WTC11 (cell line): ENCODE results near the gene PTPRG. TPM values are rescaled to one million over a fixed set of nuclear protein-coding genes. Genes with fewer than 3 reads are reported as not detected.

Experiments
- ATAC-seq: fragments of 200-7000 bp; cut with Tn5 transposase; 2 replicates; pipeline ENCODE4 v1.10.0; 2021; ENCODE audit warnings: mild to moderate bottlenecking, moderate library complexity
- CTCF ChIA-PET: fragments of 300-600 bp; sonication (Branson Sonifier 250); formaldehyde crosslinking; loops from one replicate; lab custom pipeline; 2021; ENCODE audit warnings: antibody characterized with exemption; lab: Charles Lee
- POLR2A ChIA-PET: fragments of 350-600 bp; sonication (Branson Sonifier 250); formaldehyde crosslinking; loops from one replicate; lab custom pipeline; 2021; ENCODE audit warnings: antibody characterized with exemption; lab: Charles Lee
- DNase-seq: peaks from one replicate; pipeline ENCODE4 v3.0.0; 2021; ENCODE audit warnings: low spot score
- H3K27ac Mint-ChIP-seq: 2 replicates; pipeline ENCODE4 v1.8.0; 2021; ENCODE audit warnings: mixed read lengths
- H3K27me3 Mint-ChIP-seq: 2 replicates; pipeline ENCODE4 v1.8.0; 2021; ENCODE audit warnings: low read depth, mild to moderate bottlenecking, moderate library complexity, mixed read lengths
- H3K36me3 Mint-ChIP-seq: 2 replicates; pipeline ENCODE4 v1.8.0; 2021; ENCODE audit warnings: mixed read lengths
- H3K4me1 Mint-ChIP-seq: 2 replicates; pipeline ENCODE4 v1.8.0; 2022; ENCODE audit warnings: mixed read lengths
- H3K4me3 Mint-ChIP-seq: 2 replicates; pipeline ENCODE4 v1.8.0; 2021; ENCODE audit warnings: mild to moderate bottlenecking, moderate library complexity, mixed read lengths
- H3K9me3 Mint-ChIP-seq: 2 replicates; pipeline ENCODE4 v1.8.0; 2021; ENCODE audit warnings: mixed read lengths
- CBFB ChIP-seq: sonication (generic); formaldehyde crosslinking; IDR thresholded peaks from 2 replicates; pipeline ENCODE4 v1.8.1; 2022; ENCODE audit warnings: mild to moderate bottlenecking, low read depth, missing genetic modification reagents
- CDX4 ChIP-seq: fragments of 250-450 bp; sonication (Bioruptor Pico); IDR thresholded peaks from 2 replicates; pipeline ENCODE4 v1.9.0; 2021; ENCODE audit warnings: moderate library complexity, mild to moderate bottlenecking, inconsistent platforms, borderline replicate concordance
- ETV6 ChIP-seq: sonication (generic); formaldehyde crosslinking; IDR thresholded peaks from 2 replicates; pipeline ENCODE4 v1.8.1; 2022; ENCODE audit warnings: mild to moderate bottlenecking, missing genetic modification reagents
- JAZF1 ChIP-seq: fragments of 250-450 bp; sonication (Bioruptor Pico); IDR thresholded peaks from 2 replicates; pipeline ENCODE4 v1.9.0; 2021; ENCODE audit warnings: moderate library complexity, mild to moderate bottlenecking, inconsistent platforms
- NR3C1 ChIP-seq: sonication (generic); formaldehyde crosslinking; conservative IDR thresholded peaks from 2 replicates; pipeline ENCODE4 v1.8.1; 2023; ENCODE audit warnings: low read depth, mild to moderate bottlenecking, missing genetic modification reagents
- PRDM15 ChIP-seq: sonication (generic); formaldehyde crosslinking; IDR thresholded peaks from 2 replicates; pipeline ENCODE4 v1.8.0; 2022; ENCODE audit warnings: missing genetic modification reagents
- RORB ChIP-seq: fragments of 250-450 bp; sonication (Bioruptor Pico); IDR thresholded peaks from 2 replicates; pipeline ENCODE4 v1.9.0; 2021; ENCODE audit warnings: mild to moderate bottlenecking
- TEAD4 ChIP-seq: sonication (generic); formaldehyde crosslinking; IDR thresholded peaks from 2 replicates; pipeline ENCODE4 v1.8.0; 2022; ENCODE audit warnings: mild to moderate bottlenecking, missing genetic modification reagents
- ZBTB21 ChIP-seq: sonication (generic); formaldehyde crosslinking; IDR thresholded peaks from 2 replicates; pipeline ENCODE4 v1.8.1; 2023; ENCODE audit warnings: mild to moderate bottlenecking, missing genetic modification reagents, borderline replicate concordance
- ZNF121 ChIP-seq: sonication (generic); formaldehyde crosslinking; IDR thresholded peaks from 2 replicates; pipeline ENCODE4 v1.8.0; 2023; ENCODE audit warnings: missing genetic modification reagents
- ZNF396 ChIP-seq: fragments of 250-450 bp; sonication (Bioruptor Pico); IDR thresholded peaks from 2 replicates; pipeline ENCODE4 v1.8.0; 2021; ENCODE audit warnings: mild to moderate bottlenecking, moderate library complexity, borderline replicate concordance
- total RNA-seq: library from RNA; stranded (reverse); gene quantifications from 3 replicates; pipeline ENCODE4 v1.2.3, GENCODE V29; 2021
- TF ChIP-seq, protein P1 (sequence below): fragments of 250-450 bp; sonication (Bioruptor Pico); conservative IDR thresholded peaks from 2 replicates; pipeline ENCODE4 v1.9.0; 2021; ENCODE audit warnings: mild to moderate bottlenecking
- TF ChIP-seq, protein P2 (sequence below): sonication (generic); formaldehyde crosslinking; IDR thresholded peaks from 2 replicates; pipeline ENCODE4 v1.8.1; 2023; ENCODE audit warnings: mild to moderate bottlenecking, moderate library complexity, missing genetic modification reagents
- TF ChIP-seq, protein P3 (sequence below): sonication (generic); formaldehyde crosslinking; conservative IDR thresholded peaks from 2 replicates; pipeline ENCODE4 v1.8.1; 2023; ENCODE audit warnings: mild to moderate bottlenecking, low read depth, missing genetic modification reagents, moderate library complexity

Gene PTPRG
- total RNA-seq, 1 experiment from 2014 or later, result 106 TPM

GRCh38 chr3:62048577-62048976, 487.2 kb downstream of the PTPRG start (continued):
- TF ChIP-seq, protein P1, sequence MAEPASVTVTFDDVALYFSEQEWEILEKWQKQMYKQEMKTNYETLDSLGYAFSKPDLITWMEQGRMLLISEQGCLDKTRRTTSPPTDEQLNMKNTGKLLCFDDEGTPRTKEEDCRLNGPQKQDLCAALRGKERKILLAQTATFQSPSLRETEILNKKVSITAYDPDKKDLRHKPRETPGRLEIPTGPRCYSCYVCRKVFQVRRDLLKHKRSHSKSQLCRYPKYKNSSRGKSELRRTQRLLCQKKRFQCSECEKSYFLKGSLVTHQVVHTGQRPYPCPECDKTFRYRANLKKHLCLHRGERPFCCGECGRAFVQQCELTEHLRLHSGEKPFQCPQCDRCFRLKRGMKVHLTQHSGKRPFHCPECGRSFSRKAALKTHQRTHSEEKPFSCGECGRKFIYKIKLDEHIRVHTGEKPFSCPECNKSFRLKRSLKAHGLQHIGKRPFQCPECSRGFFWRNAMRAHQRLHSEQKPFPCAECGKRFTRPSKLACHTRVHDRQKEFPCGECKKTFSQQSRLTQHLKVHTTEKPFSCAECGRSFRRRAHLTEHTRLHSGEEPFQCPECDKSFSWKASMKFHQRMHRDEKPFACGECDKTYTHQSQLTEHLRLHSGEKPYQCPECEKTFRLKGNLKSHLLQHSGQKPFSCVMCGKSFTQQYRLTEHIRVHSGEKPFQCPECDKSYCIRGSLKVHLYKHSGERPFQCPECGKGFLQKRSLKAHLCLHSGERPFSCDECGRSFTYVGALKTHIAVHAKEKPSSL (CRISPR knock-in tag), result no peak
- TF ChIP-seq ZNF396 (CRISPR knock-in tag), result no peak
- no peak for TF ChIP-seq PRDM15
- no peak for TF ChIP-seq ZNF121 (CRISPR knock-in tag)
- TF ChIP-seq CDX4 (CRISPR knock-in tag), result no peak
- TF ChIP-seq, protein P2, sequence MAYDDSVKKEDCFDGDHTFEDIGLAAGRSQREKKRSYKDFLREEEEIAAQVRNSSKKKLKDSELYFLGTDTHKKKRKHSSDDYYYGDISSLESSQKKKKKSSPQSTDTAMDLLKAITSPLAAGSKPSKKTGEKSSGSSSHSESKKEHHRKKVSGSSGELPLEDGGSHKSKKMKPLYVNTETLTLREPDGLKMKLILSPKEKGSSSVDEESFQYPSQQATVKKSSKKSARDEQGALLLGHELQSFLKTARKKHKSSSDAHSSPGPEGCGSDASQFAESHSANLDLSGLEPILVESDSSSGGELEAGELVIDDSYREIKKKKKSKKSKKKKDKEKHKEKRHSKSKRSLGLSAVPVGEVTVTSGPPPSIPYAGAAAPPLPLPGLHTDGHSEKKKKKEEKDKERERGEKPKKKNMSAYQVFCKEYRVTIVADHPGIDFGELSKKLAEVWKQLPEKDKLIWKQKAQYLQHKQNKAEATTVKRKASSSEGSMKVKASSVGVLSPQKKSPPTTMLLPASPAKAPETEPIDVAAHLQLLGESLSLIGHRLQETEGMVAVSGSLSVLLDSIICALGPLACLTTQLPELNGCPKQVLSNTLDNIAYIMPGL (CRISPR knock-in tag), result no peak
- TF ChIP-seq, protein P3, sequence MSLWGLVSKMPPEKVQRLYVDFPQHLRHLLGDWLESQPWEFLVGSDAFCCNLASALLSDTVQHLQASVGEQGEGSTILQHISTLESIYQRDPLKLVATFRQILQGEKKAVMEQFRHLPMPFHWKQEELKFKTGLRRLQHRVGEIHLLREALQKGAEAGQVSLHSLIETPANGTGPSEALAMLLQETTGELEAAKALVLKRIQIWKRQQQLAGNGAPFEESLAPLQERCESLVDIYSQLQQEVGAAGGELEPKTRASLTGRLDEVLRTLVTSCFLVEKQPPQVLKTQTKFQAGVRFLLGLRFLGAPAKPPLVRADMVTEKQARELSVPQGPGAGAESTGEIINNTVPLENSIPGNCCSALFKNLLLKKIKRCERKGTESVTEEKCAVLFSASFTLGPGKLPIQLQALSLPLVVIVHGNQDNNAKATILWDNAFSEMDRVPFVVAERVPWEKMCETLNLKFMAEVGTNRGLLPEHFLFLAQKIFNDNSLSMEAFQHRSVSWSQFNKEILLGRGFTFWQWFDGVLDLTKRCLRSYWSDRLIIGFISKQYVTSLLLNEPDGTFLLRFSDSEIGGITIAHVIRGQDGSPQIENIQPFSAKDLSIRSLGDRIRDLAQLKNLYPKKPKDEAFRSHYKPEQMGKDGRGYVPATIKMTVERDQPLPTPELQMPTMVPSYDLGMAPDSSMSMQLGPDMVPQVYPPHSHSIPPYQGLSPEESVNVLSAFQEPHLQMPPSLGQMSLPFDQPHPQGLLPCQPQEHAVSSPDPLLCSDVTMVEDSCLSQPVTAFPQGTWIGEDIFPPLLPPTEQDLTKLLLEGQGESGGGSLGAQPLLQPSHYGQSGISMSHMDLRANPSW (CRISPR knock-in tag), result no peak

GRCh38 chr3:62049033-62049432, 487.7 kb downstream of the PTPRG start:
- Mint-ChIP-seq H3K4me1 (peaks cover 66% of the 10 kb centered on the region), H3K27ac (peak overlapping the region; percentile 19; the same call in 1 of the 2 replicates), H3K4me3 (no peak overlapping the region), H3K9me3 (no peaks in the 10 kb centered on the region), H3K36me3 (no peaks in the 10 kb centered on the region), H3K27me3 (no peaks in the 10 kb centered on the region)
- ATAC-seq, result no peak
- ChIA-PET POLR2A (no interaction called here), CTCF (interaction anchor here (0.6 kb wide), 1 partner anchor 15 kb away, joined by 3 read pairs; no protein-coding TSS in a partner anchor)
- TF ChIP-seq ETV6 (no peak), JAZF1 (CRISPR knock-in tag) (no peak), NR3C1 (no peak), ZBTB21 (no peak), TEAD4 (CRISPR knock-in tag) (no peak), CBFB (CRISPR knock-in tag) (no peak), RORB (no peak)
- TF ChIP-seq, protein P1 (CRISPR knock-in tag), result no peak
- DNase-seq, result no peak
